ENCODE measurements around the gene ARHGEF1. TPM values are rescaled to one million over a fixed set of nuclear protein-coding genes. Genes with fewer than 3 reads are reported as not detected.

The ARHGEF1 gene
- total RNA-seq, 1 donor from 2014 or later, result 114 TPM

DNA sequence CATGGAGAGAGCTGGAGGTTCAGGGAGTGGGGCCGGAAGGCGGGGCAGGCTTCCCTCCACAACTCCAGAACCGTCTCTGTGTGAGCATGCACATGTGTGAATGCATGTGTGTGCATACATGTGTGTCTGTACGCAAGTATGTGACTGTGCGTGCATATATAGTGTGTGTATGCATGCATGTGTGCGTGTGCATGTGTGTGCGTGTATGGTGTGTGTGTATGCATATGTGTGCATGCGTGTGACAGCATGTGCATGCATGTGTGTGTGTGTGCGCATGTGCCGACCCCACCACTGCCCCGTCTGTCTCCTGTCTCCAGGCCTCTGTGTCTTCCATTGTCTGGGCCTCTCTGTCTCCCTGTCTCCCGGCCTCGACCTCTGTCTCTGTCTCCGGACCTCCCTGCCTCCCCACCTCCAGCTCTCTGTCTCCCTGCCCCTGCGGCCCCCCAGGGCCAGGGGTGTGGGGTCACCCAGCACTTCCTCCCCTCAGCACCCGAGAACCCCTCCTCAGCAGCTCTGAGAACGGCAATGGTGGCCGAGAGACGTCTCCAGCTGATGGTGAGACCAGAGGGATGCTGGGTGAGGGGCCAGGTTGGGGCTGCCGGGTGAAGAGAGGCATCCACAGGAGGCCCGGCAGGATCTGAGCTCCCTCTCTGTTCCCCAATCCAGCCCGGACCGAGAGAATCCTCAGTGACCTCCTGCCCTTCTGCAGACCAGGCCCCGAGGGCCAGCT is 22.5 kb downstream of the ARHGEF1 start:
- DNase-seq (ENCODE audit: extremely low spot score in 2 of 2), result no peak
- H3K36me3 ChIP-seq, result peaks cover 0 to 60% of the 10 kb centered on the region in 2 donors
- H3K4me1 ChIP-seq, result no peaks in the 10 kb centered on the region
- H3K27ac ChIP-seq, result no peak overlapping the region
- no peaks in the 10 kb centered on the region for H3K27me3 ChIP-seq
- H3K4me3 ChIP-seq, result no peak overlapping the region
- TF ChIP-seq POLR2AphosphoS5 (IDR thresholded peaks at IDR 0.05; ENCODE audit: insufficient read depth in 1 of 2, low read depth in 1 of 2) (no peak), POLR2A (IDR thresholded peaks at IDR 0.05) (no peak)
- TF ChIP-seq, protein P1, sequence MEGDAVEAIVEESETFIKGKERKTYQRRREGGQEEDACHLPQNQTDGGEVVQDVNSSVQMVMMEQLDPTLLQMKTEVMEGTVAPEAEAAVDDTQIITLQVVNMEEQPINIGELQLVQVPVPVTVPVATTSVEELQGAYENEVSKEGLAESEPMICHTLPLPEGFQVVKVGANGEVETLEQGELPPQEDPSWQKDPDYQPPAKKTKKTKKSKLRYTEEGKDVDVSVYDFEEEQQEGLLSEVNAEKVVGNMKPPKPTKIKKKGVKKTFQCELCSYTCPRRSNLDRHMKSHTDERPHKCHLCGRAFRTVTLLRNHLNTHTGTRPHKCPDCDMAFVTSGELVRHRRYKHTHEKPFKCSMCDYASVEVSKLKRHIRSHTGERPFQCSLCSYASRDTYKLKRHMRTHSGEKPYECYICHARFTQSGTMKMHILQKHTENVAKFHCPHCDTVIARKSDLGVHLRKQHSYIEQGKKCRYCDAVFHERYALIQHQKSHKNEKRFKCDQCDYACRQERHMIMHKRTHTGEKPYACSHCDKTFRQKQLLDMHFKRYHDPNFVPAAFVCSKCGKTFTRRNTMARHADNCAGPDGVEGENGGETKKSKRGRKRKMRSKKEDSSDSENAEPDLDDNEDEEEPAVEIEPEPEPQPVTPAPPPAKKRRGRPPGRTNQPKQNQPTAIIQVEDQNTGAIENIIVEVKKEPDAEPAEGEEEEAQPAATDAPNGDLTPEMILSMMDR (IDR thresholded peaks at IDR 0.05), result no peak
- intact Hi-C loops (cut with DNase I), result no loop called here
- no peaks in the 10 kb centered on the region for H3K9me3 ChIP-seq

DNA sequence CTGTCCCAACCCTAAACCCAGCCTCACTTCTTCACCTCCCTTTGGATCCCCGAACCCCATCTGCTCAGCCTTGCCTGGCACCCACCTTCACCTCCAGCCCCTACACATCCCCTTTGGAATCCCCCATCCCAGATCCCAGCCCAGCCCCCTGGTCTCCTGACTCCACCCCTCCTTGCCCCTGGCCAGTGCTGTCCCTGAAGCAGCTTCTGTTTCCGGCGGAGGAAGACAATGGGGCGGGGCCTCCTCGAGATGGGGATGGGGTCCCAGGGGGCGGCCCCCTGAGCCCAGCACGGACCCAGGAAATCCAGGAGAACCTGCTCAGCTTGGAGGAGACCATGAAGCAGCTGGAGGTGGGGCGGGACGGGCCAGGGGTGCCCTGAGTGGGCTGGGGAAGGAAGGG is 23.3 kb downstream of the ARHGEF1 start:
- no peak overlapping the region for H3K4me3 ChIP-seq
- peaks cover 0 to 53% of the 10 kb centered on the region in 2 donors for H3K36me3 ChIP-seq
- no peak for TF ChIP-seq POLR2AphosphoS5 (IDR thresholded peaks at IDR 0.05; ENCODE audit: insufficient read depth in 1 of 2, low read depth in 1 of 2)
- TF ChIP-seq, protein P1 (IDR thresholded peaks at IDR 0.05), result no peak
- no peak for TF ChIP-seq POLR2A (IDR thresholded peaks at IDR 0.05)
- intact Hi-C loops (cut with DNase I), result no loop called here
- no peaks in the 10 kb centered on the region for H3K27me3 ChIP-seq
- H3K27ac ChIP-seq, result no peak overlapping the region
- DNase-seq (ENCODE audit: extremely low spot score in 2 of 2), result no peak
- H3K9me3 ChIP-seq, result no peaks in the 10 kb centered on the region
- no peaks in the 10 kb centered on the region for H3K4me1 ChIP-seq

DNA sequence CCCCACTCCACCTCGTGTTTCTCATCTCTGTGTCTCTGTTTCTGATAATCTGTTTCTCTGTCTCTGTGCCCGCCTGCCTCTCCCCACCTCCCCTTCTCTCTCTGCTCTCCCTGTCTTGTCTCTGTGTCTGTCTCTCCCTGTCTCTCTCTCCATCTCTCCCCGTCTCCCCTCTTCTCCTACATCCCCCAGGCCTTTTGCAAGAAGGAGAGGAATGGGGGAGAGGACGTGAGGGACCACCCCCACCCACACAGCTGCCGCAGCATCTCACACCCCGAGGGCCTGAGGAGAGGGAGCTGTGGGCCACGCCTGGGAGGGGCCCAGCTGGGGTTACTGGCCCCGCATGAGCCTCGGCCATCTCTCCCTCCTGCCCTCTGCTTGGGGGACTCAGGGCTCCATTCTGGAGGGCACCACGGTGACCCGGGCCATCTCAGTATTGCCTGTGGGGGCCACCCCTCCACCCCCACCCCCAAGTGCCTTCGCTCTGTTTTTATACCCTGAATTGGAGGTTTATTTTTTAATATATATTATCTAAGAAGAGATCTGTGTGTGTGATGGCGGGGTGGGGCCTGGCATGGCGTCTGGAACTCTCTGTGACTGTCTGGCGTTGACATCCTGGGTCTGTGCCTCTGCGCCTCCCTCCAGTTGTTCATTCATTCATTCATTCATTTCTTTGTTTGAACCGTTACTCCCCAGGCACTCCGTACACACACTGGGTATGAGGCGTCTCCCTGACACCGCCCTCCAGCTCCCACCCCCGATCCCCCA is 24.1 kb downstream of the ARHGEF1 start:
- H3K36me3 ChIP-seq, result peaks cover 0 to 45% of the 10 kb centered on the region in 2 donors
- H3K9me3 ChIP-seq, result no peaks in the 10 kb centered on the region
- TF ChIP-seq POLR2A (IDR thresholded peaks at IDR 0.05), result no peak
- no peak for TF ChIP-seq POLR2AphosphoS5 (IDR thresholded peaks at IDR 0.05; ENCODE audit: insufficient read depth in 1 of 2, low read depth in 1 of 2)
- TF ChIP-seq, protein P1 (IDR thresholded peaks at IDR 0.05), result no peak
- H3K27ac ChIP-seq, result no peak overlapping the region
- no peak for DNase-seq (ENCODE audit: extremely low spot score in 2 of 2)
- no peaks in the 10 kb centered on the region for H3K27me3 ChIP-seq
- intact Hi-C loops (cut with DNase I), result no loop called here
- no peaks in the 10 kb centered on the region for H3K4me1 ChIP-seq
- no peak overlapping the region for H3K4me3 ChIP-seq

DNA sequence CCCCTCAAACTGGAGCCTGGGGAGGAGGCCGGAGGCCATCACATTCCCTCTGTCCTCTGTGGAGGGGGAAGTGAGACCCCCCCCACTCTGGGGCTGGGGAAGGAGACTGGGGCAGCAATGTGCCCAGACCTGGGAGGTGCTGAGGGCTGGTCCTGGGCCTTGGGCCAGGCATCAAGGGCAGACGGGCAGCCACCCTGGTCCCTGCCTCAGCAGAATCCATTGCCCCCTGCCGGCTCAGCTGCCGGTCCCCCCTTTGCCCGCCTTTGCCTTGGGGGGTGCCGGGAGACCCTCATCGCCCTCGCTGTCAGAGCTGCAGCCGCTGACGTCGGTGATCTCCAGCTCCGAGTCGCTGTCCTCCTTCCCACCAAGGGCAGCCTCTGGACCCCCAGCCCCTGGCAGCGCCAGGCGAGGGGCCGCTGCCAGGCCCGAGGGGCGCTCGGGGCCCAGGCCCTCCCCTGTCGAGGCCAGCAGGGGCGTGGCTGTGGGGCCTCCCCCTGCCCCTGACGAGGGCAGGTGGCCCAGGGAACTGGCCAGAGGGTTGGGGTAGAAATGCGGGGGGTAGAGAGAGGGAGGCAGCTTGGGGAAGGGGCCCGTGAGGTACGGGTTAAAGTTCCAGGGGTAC is 25.1 kb downstream of the ARHGEF1 start:
- peaks cover 5% of the 10 kb centered on the region for H3K4me1 ChIP-seq
- peaks cover 0 to 35% of the 10 kb centered on the region in 2 donors for H3K36me3 ChIP-seq
- no peak for DNase-seq (ENCODE audit: extremely low spot score in 2 of 2)
- no peak overlapping the region for H3K4me3 ChIP-seq
- H3K9me3 ChIP-seq, result no peaks in the 10 kb centered on the region
- TF ChIP-seq POLR2A (IDR thresholded peaks at IDR 0.05) (no peak), POLR2AphosphoS5 (IDR thresholded peaks at IDR 0.05; ENCODE audit: insufficient read depth in 1 of 2, low read depth in 1 of 2) (no peak)
- TF ChIP-seq, protein P1 (IDR thresholded peaks at IDR 0.05), result no peak
- intact Hi-C loops (cut with DNase I), result no loop called here
- H3K27me3 ChIP-seq, result no peaks in the 10 kb centered on the region
- H3K27ac ChIP-seq, result no peak overlapping the region
